Choroid plexus epithelial cell (primary cell): Measurements from ENCODE around the gene COL6A5.
"Not testable (repeated sequence)": the region's sequence is repeated elsewhere in the genome, so short reads cannot be mapped to it uniquely, and the experiment has no call there.

Experiments
- DNase-seq: peaks from one replicate; pipeline ENCODE4 v3.0.0-alpha.2; 2010; ENCODE audit warnings: low read depth
- H3K4me3 ChIP-seq: 2 replicates; pipeline ENCODE4 v1.5.1; 2011; ENCODE audit warnings: low read depth, mild to moderate bottlenecking, control low read depth, low read length, moderate library complexity
- CTCF ChIP-seq: conservative IDR thresholded peaks from 2 replicates; pipeline ENCODE4 v1.5.1; 2011; ENCODE audit warnings: low read depth, mild to moderate bottlenecking, control low read depth, inconsistent platforms, low read length, moderate library complexity

Gene COL6A5

GRCh38 chr3:130395916-130396315, 50.4 kb downstream of the COL6A5 start:
- no peak for TF ChIP-seq CTCF
- no peak overlapping the region for H3K4me3 ChIP-seq
- DNase-seq = peak; percentile 98

GRCh38 chr3:130404401-130404800, 58.9 kb downstream of the COL6A5 start:
- no peak for TF ChIP-seq CTCF
- no peak overlapping the region for H3K4me3 ChIP-seq
- no peak for DNase-seq

- H3K4me3 ChIP-seq = no peak overlapping the region
- TF ChIP-seq CTCF = no peak
- DNase-seq = no peak
Observed at GRCh38 chr3:130405956-130406355, 60.5 kb downstream of the COL6A5 start.

- DNase-seq, H3K4me3 ChIP-seq: not testable (repeated sequence)
Observed at GRCh38 chr3:130408253-130408652, 62.8 kb downstream of the COL6A5 start.

GRCh38 chr3:130411320-130411719, 65.8 kb downstream of the COL6A5 start:
- DNase-seq = no peak
- no peak for TF ChIP-seq CTCF
- no peak overlapping the region for H3K4me3 ChIP-seq

- no peak overlapping the region for H3K4me3 ChIP-seq
- no peak for DNase-seq
- no peak for TF ChIP-seq CTCF
Observed at GRCh38 chr3:130412991-130413560, 67.6 kb downstream of the COL6A5 start.

- DNase-seq = no peak
- no peak overlapping the region for H3K4me3 ChIP-seq
- TF ChIP-seq CTCF = no peak
Observed at GRCh38 chr3:130414457-130414856, 69.0 kb downstream of the COL6A5 start.
